ENCODE data around the gene RNU6-9. TPM values are rescaled to one million over a fixed set of nuclear protein-coding genes. Genes with fewer than 3 reads are reported as not detected.

The RNU6-9 gene
- total RNA-seq, 1 donor from 2014 or later = not detected

DNA sequence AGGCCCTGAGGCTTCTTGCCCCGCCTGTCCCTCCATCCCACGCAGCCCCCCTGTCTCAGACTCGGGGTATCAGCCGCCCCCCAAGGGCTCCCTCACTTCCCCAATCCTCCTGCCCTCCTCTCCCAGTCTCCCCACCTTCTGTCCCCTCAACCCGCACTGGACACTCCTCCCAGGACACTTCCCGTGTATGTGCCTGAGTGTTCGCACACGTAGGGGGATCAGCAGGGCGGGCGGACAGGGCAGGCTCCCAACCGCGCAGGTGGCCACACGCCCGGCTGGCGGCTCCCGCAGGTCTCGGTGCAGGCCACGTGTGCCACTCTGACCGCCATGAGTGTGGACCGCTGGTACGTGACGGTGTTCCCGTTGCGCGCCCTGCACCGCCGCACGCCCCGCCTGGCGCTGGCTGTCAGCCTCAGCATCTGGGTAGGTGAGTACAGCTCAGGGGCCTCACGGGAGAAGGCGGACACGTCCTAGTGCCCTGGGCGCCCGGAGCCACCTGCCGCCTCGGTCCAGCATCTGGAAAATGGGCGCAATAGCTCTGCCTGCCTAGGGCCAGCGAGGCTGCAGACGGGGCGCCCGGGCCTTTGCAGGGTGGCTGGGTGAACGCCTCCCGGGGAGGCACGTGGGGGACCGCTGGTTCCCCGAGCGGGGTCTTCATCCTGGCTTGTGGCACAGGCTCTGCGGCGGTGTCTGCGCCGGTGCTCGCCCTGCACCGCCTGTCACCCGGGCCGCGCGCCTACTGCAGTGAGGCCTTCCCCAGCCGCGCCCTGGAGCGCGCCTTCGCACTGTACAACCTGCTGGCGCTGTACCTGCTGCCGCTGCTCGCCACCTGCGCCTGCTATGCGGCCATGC, 26.1 kb downstream of the RNU6-9 start:
- no peak for DNase-seq

DNA sequence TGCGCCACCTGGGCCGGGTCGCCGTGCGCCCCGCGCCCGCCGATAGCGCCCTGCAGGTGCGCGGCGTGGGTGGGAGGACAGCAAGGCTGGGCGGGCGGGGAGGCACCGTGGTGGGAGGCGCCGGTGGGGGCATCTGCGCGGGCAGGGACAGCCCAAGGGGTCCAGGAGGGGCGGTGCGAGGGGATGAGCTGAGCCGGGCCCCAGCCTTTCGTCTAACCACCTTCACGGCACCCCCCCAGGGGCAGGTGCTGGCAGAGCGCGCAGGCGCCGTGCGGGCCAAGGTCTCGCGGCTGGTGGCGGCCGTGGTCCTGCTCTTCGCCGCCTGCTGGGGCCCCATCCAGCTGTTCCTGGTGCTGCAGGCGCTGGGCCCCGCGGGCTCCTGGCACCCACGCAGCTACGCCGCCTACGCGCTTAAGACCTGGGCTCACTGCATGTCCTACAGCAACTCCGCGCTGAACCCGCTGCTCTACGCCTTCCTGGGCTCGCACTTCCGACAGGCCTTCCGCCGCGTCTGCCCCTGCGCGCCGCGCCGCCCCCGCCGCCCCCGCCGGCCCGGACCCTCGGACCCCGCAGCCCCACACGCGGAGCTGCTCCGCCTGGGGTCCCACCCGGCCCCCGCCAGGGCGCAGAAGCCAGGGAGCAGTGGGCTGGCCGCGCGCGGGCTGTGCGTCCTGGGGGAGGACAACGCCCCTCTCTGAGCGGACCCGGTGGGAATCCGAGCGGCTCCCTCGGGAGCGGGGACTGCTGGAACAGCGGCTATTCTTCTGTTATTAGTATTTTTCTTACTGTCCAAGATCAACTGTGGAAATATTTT, 27.0 kb downstream of the RNU6-9 start:
- no peak for DNase-seq

DNA sequence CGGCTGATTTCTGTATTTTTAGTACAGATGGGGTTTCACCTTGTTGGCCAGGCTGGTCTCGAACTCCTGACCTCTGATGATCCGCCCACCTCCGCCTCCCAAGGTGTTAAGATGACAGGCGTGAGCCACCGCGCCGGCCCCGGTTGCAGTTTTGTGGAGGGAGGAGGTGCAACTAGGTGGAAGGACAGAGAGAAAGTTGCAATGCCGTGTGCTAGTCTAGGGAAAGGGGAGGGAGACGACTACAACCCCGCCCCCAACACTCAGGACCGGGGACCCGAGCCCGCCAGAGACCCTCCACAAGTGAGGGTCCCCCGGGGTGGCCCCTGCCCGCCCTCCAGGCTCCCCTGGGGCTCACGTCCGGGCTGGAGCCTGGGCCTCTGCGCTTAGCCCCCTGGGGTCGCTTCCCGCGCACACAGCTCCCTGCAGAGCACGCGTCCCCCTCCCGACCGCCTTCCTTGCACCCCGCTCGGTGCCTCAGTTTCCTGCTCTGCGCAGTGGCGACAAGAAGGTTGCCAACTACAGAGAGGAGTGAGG, 31.3 kb downstream of the RNU6-9 start:
- DNase-seq = no peak

DNA sequence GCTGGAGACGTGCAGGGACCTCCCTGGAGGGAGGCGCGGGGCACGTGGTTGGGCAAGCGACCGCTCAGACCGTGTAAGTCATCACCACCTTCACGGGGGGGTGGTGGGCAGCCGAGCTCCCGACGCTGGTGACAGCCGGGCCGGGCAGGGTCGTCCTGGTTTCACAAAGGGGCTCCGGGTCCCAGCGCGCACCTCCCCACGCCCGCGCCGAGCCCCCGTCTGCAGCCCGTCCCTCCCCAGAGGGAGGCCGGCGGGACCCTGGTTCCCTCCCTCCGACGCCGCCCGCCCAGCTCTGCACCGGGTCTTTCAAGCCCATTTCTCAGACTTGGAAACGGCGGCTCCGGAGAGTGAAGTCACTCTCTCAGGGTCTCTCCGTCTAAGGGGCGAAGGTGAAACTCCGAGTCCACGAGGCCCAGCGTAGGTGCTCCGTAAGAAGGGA, 31.8 kb downstream of the RNU6-9 start:
- DNase-seq = no peak

DNA sequence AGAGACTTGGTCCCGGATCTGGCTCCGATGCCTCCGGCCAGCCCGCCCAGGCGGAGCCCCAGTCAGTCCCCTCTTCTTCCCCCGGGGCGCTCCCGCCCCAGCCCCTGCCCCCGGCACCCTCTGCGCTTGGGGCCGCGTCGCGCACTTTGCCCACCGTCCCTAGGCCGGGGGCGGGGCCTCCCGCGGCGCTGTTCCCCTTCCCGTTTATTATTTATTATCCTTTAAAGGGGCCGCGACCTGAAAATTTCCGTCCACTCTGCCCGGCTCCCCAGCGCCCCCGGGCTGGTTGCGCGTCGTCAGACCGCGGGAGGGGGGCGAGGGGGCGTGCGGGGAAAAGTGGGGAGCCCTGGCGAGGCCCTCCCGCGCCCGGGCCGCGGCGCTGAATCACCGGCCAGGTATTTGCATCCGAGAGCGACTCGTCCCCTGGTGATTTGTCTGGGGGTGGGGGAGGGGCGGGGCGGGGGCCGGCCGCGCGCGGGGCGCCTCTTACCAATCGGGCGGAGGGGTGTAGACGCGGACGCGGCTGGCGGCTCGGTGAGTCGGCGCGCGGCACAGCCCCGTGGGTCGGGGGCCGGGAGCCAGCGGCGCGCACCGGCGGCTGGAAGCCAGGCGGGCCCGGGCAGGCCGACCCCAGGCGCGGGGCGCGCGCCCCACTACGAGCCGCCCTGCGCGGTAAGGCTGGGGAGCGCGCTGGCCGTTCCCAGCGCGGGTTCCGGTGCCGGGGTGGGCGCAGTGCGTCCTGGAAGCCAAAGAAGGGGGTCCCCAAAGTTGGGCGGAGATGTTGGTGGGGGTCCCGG, 32.4 kb downstream of the RNU6-9 start, which contains the start of gene ARID3A:
Gene ARID3A, plus strand, starts transcription at position 510 of the 797 bp plus-strand sequence. CDS start 3,494 bp downstream, outside the sequence.
- peak; percentile 81 for DNase-seq

DNA sequence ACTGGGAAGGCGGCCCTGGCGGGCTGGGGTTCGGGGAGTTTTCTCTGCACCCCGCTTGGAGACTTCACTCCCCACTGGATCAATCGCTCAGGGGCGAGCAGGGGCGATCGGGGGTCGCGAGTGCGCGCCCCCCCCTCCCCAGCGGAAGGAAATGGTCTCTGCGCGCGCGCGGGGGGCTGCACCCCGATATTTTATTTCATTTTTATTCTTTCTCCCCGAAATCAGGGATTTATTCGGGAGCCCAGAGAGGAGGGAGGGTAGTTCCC, 33.0 kb downstream of the RNU6-9 start:
- no peak for DNase-seq

DNA sequence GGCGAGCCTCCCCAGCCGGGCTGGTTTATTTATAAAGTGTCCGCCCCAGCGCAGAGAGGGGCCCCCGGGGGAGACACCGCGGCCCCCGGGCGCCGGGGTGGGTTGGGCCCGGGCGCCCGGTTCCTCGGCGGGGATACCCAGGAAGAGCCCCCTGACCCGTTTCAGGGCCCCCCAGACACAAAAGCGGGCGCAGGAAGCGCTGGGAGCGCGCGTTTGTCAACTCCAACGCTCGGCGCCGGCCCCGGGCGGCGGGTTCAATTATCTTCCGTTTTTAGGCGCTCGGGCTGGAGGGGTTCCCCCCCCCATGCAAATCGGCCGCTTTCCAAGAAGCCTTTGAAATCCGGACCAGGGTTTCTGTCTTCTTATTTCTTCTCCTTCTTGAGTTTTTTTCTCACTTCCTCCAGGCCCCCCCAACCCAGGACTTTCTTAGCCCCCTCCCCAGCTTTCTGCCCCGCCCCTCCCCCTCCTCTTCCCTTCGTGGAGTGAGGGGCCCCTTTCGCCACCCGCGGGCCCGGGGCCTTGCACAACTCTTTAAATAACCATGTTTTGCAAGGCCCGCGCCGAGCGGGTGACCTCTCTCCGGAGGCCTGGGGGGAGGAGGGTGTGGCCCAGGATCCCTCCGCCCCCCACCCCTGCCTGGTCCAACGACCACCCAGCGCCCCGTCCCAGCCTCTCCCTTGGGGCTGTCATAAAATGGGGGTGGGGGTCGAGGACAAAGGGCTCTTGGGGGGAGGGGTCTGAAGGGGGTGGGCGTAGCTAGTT, 33.5 kb downstream of the RNU6-9 start:
- DNase-seq = no peak

DNA sequence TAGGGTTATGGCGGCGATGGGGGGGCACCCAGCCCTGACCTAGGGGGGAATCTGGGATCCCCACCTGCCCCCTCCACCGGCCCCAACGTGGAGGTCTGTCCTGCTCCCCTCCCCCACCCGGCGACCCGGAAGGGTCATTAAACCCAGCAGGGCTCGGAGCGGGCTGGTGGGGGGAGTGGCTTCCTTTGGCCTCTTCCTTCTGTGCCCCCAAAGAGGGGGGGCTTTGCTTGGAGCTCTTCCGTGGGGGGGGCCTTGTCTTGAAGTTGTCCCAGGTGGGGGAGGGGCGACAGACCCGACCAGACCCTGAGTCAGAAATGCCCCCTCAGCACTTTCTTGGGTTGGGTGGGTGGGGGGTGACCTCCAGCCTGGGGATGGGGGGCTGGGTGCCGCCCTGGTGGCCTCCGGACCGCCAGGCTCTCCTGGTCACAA, 34.1 kb downstream of the RNU6-9 start:
- DNase-seq = no peak

DNA sequence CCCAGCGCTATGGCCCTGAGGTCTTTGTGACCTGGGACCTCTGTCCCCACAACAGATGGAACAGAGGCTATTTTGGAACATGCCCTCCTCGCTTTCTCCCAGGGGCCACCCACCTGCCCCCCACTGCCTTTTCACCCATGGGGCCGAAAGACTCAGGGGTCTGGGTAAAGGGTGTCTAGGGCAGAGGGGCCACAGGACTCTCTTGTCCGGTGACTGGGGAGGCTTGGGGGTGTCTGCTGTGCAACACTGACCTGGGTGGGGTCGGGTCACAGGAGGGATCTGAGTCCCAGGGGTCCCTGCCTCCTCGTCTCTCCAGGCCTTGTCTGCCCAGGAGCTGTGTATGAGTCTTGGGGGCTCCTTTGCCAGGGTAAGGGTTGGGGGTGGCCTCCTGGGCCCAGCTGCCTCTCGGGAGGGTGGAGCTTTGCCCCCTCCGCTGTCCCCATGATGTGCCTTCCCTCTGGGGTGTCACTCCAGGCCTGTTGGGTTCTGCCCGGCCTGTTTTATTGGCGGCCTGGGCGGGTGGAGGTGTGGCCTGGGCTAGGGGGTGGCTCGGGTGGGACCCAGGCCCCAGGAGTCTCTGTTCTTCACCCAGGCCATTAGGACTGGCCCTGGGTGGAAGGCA, 34.6 kb downstream of the RNU6-9 start:
- DNase-seq = no peak

DNA sequence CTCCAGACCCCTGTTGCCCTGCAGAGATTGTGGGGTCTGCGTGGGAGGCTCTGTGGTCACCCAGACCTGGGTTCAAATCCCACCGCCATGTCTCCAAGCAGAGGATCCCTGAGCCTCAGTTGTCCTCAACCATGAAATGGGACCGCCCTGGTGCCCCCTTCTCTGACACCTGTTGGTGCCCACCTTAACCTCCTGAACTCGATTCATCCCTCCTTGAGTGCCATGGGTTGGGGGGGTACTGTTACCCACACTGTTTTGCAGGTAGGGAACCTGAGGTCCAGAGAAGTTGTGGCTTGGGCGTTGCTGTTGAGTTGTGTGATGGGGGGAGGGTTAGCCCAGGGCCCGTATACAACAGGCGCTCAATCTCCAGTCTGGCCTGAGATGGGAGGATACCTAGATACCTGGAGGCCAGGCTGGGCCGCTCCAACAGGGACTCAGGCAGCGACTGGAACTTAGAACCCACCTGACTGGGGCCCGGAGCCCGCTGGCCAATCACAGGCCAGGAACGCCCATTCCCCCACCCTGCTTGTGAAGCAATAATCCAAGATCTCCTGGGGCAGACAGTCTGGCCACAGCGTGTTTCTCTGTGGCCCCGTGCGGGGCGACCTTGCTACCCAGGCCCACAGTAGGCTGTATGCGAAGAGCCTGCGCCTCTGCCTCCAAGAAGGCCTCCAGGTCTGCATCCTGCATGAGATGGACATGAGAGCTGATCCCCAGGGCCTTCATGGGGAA, 35.4 kb downstream of the RNU6-9 start:
- DNase-seq = no peak

DNA sequence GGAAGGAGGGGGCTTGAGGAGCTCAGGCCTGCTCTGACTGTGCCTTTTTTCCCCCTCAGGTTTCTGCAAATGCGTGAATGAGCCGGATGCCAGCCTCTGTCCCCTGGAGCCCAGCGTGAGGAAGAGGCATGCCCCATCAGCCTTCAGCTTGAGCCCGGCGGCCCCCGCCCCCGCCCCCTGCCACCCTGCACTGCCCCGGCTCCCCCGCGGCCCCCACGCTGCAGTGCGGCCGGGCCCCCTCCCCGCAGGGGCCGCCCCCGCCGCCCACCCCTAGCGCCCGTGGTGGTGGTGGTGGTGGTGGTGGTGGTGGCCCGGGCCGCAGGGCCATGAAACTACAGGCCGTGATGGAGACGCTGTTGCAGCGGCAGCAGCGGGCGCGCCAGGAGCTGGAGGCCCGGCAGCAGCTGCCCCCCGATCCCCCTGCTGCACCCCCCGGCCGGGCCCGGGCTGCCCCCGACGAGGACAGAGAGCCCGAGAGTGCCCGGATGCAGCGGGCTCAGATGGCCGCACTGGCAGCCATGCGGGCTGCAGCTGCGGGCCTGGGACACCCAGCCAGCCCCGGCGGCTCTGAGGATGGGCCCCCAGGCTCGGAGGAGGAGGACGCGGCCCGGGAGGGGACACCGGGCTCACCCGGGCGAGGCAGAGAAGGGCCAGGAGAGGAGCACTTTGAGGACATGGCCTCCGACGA, 36.1 kb downstream of the RNU6-9 start:
- no peak for DNase-seq

DNA sequence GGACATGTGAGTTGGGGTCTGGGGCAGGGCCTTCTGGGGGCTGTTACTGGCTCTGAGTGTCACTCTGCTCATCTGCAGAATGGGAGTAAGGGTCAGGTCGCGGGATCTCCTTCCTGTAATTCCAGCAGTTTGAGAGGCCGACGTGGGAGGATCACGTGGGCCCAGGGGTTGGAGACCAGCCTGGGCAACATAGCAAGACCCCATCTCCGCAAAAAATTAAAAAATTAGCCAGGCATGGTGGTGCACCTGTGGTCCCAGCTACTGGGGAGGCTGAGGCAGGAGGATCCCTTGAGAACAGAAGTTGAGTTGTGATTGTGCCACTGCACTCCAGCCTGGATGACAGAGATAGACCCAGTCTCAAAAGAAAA, 36.6 kb downstream of the RNU6-9 start:
- no peak for DNase-seq

DNA sequence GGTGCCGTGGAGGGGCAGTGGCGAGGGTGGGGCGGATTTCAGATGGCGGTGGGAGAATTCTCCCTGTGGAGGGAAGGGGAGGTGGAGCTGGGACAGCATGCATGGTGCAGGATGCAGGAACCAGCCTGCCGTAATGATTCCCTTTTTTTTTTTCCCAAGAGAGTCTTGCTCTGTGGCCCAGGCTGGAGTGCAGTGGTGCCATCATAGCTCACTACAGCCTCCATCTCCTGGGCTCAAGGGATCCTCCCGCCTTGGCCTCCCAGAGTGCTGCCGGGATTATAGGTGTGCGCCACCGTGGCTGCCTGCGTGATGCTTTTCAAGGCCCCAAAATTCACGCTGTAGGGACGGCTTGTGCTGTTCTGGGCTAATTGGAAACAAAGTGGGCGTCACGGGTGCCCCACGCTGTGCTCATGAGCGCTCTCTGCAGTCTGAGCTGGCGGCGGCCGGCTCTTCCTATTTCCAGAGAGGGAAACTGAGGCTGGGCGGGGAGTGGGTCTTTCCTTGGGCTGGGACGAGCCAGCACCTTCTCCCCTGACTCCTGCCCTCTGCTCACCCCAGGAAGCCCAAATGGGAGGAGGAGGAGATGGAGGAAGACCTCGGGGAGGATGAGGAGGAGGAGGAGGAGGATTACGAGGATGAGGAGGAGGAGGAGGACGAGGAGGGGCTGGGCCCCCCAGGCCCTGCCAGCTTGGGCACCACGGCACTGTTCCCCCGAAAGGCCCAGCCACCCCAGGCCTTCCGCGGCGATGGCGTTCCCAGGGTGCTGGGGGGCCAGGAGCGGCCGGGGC, 38.8 kb downstream of the RNU6-9 start:
- no peak for DNase-seq

DNA sequence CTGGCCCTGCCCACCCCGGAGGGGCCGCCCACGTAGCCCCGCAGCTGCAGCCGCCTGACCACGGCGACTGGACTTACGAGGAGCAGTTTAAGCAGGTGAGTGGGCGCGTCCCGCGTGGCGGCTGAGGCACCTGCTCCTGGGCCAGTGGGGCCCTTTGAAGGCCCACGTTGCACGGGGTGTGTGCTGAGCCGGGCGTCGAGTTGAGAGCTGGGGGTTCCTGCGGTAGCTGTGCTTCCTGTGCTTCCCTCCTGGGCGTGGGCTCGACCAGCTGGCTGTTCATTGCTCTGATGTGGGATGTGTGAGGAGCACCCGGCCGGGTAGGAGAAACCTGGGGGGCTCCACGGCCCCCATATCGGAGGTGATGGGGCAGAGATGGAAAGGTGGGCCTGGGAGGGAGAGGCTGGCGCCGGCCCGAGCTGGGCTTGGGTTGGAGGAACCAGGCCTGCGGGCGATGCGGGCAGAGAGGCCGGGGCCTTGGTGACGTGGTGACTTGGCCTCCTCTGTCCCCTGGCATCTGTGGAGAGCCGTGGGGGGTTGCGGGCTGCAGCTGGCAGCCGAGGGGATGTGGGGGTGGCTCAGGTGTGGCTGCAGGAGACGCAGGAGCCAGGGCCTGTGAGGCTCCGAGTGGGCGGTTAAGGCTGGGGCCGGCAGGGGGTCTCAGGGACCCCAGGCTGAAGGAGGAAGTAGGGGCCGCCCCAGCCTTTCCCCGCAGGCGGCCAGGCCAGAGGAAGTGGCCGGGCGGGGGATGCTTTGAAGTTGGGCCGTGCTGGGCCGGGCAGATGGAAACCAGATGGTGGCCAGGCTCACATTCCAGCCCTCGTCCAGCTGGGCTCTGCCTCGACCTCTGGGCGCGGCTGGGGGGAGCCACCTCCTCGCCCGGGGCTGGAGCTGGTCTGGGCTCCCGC, 39.6 kb downstream of the RNU6-9 start:
- peak; percentile 66 for DNase-seq

DNA sequence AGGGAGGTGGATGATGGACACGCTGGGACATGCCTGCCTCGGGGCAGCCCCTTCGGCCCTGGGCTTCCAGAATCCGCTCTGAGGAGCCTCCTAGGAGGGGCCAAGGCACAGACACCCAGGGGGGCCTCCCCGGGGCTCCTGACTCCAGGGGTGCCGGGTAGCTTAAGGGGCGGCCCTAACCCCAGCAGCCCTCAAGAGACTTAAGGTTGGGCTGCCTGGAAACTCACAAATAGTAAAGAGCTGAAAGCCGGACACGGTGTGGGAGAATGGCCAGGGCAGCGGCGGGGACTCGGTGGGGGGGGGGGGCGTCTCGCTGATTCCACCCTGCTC, 40.2 kb downstream of the RNU6-9 start:
- no peak for DNase-seq

DNA sequence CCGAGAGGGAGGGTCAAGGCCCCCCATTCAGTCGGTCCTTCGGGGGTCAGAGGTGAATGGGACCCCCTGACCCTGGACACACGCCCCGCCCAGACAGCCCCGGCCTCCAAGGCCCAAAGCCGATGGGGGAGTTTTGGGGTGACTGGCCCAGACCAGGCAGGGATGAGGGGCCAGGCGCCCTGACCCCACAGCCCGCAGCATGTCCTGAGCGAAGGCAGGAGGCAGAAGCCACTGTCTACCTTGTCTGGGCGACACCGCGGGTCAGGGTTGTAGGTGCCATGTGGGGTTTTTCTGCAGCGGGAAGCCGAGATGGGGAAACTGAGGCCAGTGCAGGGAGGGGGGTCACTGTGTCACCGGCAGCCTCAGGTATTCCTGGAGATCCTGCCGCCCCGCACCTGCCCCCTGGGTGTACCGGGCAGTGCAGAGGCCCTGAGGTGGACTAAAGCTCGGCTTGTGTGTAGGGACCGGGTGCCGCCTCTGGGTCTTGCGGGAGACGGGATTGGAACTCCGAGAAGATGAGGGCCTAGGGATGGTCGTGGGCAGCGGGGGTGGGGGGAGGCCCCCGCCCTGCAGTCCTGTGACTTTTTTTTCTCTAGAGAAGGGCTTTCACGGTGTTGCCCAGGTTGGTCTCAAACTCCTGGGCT, 41.0 kb downstream of the RNU6-9 start:
- DNase-seq = no peak

DNA sequence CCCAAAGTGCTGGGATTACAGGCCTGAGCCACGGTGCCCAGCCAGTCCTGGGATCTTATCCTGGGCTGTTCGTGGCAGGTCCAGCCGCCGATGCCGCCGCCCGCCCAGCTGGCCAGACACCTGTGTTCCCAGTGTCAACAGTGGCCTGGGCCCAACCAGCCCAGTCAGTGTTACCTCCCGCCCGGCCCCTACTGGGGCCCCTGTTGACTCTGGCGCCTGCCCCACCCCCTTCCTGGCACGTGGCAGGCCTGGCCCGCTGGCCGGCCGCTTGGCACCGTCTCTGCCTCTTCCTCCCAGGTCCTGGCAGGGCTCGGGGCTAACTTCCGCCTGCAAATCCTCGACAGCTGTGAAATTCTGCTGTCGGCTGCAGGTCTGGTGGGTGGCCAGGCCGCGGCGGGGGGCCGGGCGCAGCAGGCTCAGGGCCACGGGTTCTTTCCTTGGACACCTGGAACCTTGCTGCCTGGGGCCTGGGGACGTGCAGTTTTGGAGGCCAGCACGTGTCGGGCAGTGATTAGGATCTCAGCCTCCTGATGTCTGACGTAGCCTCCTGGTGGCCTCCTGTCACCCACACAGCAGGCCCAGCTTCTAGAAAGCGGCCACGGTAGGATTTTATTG, 41.7 kb downstream of the RNU6-9 start:
- DNase-seq = peak; percentile 94

DNA sequence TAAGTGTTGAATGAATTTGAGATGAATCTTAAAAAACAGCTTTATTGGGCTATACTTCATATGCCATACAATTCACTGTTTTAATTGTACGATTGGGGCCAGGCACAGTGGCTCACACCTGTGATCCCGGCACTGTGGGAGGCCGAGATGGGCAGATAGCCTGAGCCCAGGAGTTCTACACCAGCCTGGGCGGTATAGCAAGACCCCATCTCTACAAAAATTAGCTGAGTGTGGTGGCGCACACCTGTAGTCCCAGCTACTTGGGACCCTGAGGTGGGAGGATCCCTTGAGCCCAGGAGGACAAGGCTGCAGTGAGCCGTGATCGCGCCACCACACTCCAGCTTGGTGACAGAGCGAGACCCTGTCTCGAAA, 42.9 kb downstream of the RNU6-9 start:
- no peak for DNase-seq

All from dermis blood vessel endothelial cell (primary cell).